ENCODE data around the gene KCNC4. TPM values are rescaled to one million over a fixed set of nuclear protein-coding genes. Genes with fewer than 3 reads are reported as not detected.
A peak's percentile ranks its signal among the peaks of the same experiment; 100 is the strongest.

KCNC4 gene
- total RNA-seq, 1 donor = 6.8 TPM

DNA sequence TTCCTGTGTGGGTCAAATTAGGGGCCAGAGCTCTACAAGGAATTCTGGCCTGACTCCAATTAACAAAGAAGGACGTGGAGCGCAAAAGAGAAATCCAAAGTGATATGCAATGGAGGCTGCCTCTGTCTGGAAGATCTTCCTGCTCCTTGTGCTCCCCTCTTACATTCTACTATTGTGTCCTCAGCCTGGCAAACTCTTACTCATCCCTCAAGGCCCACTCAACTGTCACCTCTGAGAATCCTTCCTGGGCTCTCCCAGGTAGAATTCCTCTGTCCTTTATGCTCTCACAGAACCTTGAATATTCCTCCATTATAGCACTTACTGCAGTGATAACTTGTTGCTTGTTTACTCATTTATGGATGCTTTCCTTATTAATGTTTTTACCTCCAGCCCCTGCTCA lies 31.4 kb downstream of the KCNC4 start:
- no peak for TF ChIP-seq CTCF (IDR thresholded peaks at IDR 0.05; ENCODE audit: insufficient read depth, low read length)
- H3K4me3 ChIP-seq (ENCODE audit: low read depth, low read length) = no peak overlapping the region
- no peak for DNase-seq (ENCODE audit: low read depth)

GRCh38 chr1:110242062-110242461 lies 31.9 kb downstream of the KCNC4 start:
- TF ChIP-seq CTCF (IDR thresholded peaks at IDR 0.05; ENCODE audit: insufficient read depth, low read length) = no peak
- no peak overlapping the region for H3K4me3 ChIP-seq (ENCODE audit: low read depth, low read length)
- no peak for DNase-seq (ENCODE audit: low read depth)

GRCh38 chr1:110242731-110243130 lies 32.6 kb downstream of the KCNC4 start:
- no peak for DNase-seq (ENCODE audit: low read depth)
- no peak for TF ChIP-seq CTCF (IDR thresholded peaks at IDR 0.05; ENCODE audit: insufficient read depth, low read length)

GRCh38 chr1:110243146-110243545 lies 33.0 kb downstream of the KCNC4 start:
- no peak for DNase-seq (ENCODE audit: low read depth)
- no peak overlapping the region for H3K4me3 ChIP-seq (ENCODE audit: low read depth, low read length)
- TF ChIP-seq CTCF (IDR thresholded peaks at IDR 0.05; ENCODE audit: insufficient read depth, low read length) = no peak

More at GRCh38 chr1:110242731-110243130, 32.6 kb downstream of the KCNC4 start:
- no peak overlapping the region for H3K4me3 ChIP-seq (ENCODE audit: low read depth, low read length)

GRCh38 chr1:110243574-110243973 lies 33.5 kb downstream of the KCNC4 start:
- peak; percentile 11 for DNase-seq (ENCODE audit: low read depth)
- H3K4me3 ChIP-seq (ENCODE audit: low read depth, low read length) = no peak overlapping the region
- no peak for TF ChIP-seq CTCF (IDR thresholded peaks at IDR 0.05; ENCODE audit: insufficient read depth, low read length)

DNA sequence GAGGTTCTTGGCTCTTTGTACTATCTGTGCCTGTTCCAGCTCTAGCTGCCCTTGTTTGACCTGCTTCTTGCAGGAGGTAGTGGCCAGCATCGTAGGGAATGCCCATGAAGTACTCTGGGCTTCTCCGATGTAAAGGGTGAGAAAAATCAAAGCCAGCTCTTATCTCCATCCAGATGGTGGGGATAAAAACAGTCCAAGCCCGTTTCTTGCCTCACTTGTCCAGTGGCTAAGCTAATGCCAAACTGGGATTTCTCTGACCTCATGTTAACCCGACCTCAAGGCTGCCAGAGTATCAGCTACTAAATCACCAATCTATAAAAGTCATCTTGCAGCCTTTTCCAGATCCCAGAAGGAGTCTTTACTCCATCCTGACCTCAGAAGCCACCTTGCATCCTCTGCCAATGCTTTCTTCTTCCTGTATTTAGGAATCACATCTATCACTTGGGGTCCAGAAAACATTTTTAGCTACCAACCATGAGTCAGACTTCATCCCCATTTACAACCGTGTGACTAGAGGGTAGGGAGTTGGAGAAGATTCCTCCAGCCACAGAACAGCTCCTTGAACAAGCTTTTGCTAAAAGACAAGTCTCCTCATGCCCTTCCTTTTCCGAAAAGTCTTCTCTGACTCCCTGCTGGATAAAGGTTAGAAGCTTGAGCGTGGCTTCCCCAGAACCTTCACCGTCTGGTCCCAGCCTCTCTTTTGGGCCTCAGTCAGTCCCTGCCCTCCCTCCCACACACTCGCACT lies 35.9 kb downstream of the KCNC4 start:
- no peak overlapping the region for H3K4me3 ChIP-seq (ENCODE audit: low read depth, low read length)
- no peak for TF ChIP-seq CTCF (IDR thresholded peaks at IDR 0.05; ENCODE audit: insufficient read depth, low read length)
- peak; percentile 15 for DNase-seq (ENCODE audit: low read depth)

DNA sequence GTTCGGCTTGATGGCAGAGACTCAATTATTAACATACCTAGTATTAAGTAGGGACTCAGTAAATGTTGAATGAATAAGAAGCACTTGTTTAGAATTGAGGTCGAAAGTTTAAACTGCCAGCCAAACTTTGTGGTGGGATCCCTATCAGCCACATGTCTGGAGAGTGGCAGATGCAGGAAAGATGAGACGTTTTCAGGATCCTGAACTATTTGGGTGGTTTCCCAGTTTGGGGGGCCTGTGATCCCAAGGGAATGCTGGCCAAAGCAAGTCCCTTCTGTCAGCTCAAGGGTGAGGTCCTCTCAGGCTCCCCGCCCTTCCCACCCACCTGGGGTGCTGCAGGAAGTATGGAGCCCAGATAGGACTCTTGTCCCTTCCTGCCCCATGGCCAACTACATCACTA lies 38.6 kb downstream of the KCNC4 start:
- DNase-seq (ENCODE audit: low read depth) = no peak
- TF ChIP-seq CTCF (IDR thresholded peaks at IDR 0.05; ENCODE audit: insufficient read depth, low read length) = no peak
- H3K4me3 ChIP-seq (ENCODE audit: low read depth, low read length) = no peak overlapping the region
